ENCODE results near the gene CDK5R1.

DNA sequence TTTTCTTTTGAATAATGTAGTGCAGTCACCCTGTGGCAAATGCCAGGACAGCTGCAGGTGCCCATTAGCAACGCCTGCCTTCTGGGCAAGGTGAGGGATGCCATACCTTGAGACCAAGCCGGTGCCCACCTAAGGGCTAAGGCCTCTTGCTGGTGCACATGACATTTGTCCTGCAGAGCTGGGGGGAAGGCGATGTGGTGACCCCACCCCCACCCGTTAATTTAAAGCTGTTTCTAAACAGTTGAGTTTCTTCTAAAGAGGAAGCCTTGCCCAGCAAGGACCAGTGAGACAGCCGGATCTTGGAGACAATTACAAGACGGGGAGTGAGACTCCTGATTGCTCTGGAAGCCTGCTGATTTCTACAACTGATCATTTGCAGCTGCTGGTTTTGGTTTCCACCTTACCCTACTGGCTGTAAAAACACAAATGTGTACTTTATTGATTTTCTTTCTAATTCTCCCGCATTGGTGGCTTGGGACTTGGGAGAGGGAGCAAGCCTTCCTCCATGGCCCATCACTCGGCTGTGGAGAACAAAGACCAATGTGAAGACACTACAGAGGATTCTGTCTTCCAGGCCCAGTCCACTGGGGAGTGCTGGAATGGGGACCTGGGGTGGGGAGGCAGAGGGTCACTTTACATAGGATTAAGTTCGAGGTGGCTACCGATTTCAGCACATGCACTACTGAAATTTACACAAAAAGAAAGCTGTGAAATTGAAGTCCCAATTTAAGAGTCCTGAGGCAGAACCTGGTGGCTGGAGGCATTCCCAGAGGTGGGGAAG is 2.7 kb downstream of the CDK5R1 start:
- TF ChIP-seq, protein P1, sequence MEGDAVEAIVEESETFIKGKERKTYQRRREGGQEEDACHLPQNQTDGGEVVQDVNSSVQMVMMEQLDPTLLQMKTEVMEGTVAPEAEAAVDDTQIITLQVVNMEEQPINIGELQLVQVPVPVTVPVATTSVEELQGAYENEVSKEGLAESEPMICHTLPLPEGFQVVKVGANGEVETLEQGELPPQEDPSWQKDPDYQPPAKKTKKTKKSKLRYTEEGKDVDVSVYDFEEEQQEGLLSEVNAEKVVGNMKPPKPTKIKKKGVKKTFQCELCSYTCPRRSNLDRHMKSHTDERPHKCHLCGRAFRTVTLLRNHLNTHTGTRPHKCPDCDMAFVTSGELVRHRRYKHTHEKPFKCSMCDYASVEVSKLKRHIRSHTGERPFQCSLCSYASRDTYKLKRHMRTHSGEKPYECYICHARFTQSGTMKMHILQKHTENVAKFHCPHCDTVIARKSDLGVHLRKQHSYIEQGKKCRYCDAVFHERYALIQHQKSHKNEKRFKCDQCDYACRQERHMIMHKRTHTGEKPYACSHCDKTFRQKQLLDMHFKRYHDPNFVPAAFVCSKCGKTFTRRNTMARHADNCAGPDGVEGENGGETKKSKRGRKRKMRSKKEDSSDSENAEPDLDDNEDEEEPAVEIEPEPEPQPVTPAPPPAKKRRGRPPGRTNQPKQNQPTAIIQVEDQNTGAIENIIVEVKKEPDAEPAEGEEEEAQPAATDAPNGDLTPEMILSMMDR (IDR thresholded peaks at IDR 0.05; ENCODE audit: low read length), result no peak
- no peak for TF ChIP-seq EZH2 (optimal IDR thresholded peaks at IDR 0.05; ENCODE audit: low read depth, low read length)
